ENCODE data around the gene NOB1. TPM values are rescaled to one million over a fixed set of nuclear protein-coding genes. Genes with fewer than 3 reads are reported as not detected.

The NOB1 gene
- total and polyA plus RNA-seq, 9 of the 15 experiments (the other 6 are each of a cell fraction or from before 2014, with no cell fraction given): 42.4 to 148 (median 116) TPM

DNA sequence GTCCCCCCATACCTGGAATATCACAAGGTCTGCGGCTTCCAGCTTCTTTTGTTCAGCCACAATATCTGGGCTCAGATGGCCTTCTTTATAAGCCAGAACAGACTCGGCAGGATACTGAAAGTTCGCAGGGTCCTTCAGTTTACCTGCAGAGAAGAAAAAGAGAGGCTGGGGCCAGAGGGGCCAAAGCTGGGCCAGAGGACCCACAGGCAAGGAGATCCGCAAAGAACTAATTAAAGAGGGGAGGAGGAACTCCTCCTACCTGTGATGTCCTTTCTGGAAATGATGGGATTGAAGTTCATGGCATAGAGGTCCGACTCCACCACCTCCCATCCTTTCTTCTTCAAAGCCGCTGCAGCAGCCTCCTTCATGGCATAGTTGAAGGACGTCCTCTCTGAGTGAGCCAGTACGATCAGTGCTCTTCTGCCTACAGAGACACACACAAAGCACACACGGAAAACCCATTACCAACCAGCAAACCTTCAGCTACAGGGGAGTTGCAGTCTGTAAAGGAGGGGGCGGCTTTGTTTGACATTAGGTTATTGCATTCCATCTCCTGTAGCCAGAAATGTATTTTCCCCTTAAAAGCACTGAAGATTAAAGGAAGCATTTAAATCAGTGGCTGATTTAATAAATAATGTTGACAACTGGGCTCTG lies 36.5 kb downstream of the NOB1 start:
- peaks cover 43% of the 10 kb centered on the region; the same call in 1 of the 3 replicates for H3K36me3 ChIP-seq (ENCODE audit: control insufficient read depth, insufficient read depth, low read length)
- DNase-seq (ENCODE audit: extremely low read depth in 1 of 4, low spot score in 3 of 4) (no peak), FAIRE-seq (no peak), ATAC-seq (no peak)
- H3K9ac ChIP-seq (ENCODE audit: insufficient read depth in 1 of 2, low read depth in 2 of 2, low read length in 2 of 2): no peak overlapping the region
- WGBS (ENCODE audit: insufficient coverage, low coverage, missing lambda C conversion rate): 76% methylated on average over 10 of the region's 10 CpGs
- no TSS peak for BruUV-seq (replicated peaks)
- CTCF ChIA-PET (ENCODE audit: low intra/inter-chr PET ratio): no interaction called here
- H3K27ac ChIP-seq (ENCODE audit: extremely low read depth, low read depth, low read length): no peak overlapping the region
- POLR2A ChIA-PET: interaction anchor here (1.5 kb wide), 1 partner anchor 8 kb away, joined by 11 read pairs; the partner anchor contains the start of gene NQO1
- no peak overlapping the region for H3K4me3 ChIP-seq
- no peaks in the 10 kb centered on the region for H3K9me1 ChIP-seq (ENCODE audit: control insufficient read depth, insufficient read depth, low read length)
- H4K20me1 ChIP-seq (replicated peaks; ENCODE audit: control insufficient read depth, insufficient read depth, low read length): no peaks in the 10 kb centered on the region
- H3K27me3 ChIP-seq (ENCODE audit: control insufficient read depth in 2 of 2, insufficient read depth in 2 of 2, low read length in 2 of 2): no peaks in the 10 kb centered on the region; a peak in 1 of 5 replicates
- H3K4me1 ChIP-seq (replicated peaks in 1 of 2; ENCODE audit: control insufficient read depth in 2 of 2, insufficient read depth in 2 of 2, low read length in 2 of 2): peaks cover 6 to 16% of the 10 kb centered on the region in 2 experiments; a peak in 2 of 5 replicates
- H3K4me2 ChIP-seq (ENCODE audit: insufficient read depth, low read length): no peak overlapping the region
- intact Hi-C loops (cut with micrococcal nuclease): no loop called here
- H3K9me3 ChIP-seq (replicated peaks; ENCODE audit: control insufficient read depth, insufficient read depth, low read depth, low read length): no peaks in the 10 kb centered on the region
- H2AFZ ChIP-seq (ENCODE audit: low read depth, low read length): no peak overlapping the region
- H3K79me2 ChIP-seq (ENCODE audit: control insufficient read depth, insufficient read depth, low read length): peaks cover 12% of the 10 kb centered on the region
- in situ Hi-C loops (cut with MboI): no loop called here
- TF ChIP-seq, protein P1, sequence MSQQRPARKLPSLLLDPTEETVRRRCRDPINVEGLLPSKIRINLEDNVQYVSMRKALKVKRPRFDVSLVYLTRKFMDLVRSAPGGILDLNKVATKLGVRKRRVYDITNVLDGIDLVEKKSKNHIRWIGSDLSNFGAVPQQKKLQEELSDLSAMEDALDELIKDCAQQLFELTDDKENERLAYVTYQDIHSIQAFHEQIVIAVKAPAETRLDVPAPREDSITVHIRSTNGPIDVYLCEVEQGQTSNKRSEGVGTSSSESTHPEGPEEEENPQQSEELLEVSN (IDR thresholded peaks at IDR 0.05; ENCODE audit: borderline replicate concordance in 1 of 2, extremely low read depth in 1 of 2, insufficient read depth in 1 of 2, insufficient read length in 1 of 2, low read depth in 1 of 2, low read length in 1 of 2, poor library complexity in 1 of 2, severe bottlenecking in 1 of 2): no peak
- TF ChIP-seq SIRT6 (IDR thresholded peaks at IDR 0.05; ENCODE audit: low read depth, low read length): no peak
- TF ChIP-seq, protein P2, sequence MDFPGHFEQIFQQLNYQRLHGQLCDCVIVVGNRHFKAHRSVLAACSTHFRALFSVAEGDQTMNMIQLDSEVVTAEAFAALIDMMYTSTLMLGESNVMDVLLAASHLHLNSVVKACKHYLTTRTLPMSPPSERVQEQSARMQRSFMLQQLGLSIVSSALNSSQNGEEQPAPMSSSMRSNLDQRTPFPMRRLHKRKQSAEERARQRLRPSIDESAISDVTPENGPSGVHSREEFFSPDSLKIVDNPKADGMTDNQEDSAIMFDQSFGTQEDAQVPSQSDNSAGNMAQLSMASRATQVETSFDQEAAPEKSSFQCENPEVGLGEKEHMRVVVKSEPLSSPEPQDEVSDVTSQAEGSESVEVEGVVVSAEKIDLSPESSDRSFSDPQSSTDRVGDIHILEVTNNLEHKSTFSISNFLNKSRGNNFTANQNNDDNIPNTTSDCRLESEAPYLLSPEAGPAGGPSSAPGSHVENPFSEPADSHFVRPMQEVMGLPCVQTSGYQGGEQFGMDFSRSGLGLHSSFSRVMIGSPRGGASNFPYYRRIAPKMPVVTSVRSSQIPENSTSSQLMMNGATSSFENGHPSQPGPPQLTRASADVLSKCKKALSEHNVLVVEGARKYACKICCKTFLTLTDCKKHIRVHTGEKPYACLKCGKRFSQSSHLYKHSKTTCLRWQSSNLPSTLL (IDR thresholded peaks at IDR 0.05): no peak
- TF ChIP-seq, protein P3, sequence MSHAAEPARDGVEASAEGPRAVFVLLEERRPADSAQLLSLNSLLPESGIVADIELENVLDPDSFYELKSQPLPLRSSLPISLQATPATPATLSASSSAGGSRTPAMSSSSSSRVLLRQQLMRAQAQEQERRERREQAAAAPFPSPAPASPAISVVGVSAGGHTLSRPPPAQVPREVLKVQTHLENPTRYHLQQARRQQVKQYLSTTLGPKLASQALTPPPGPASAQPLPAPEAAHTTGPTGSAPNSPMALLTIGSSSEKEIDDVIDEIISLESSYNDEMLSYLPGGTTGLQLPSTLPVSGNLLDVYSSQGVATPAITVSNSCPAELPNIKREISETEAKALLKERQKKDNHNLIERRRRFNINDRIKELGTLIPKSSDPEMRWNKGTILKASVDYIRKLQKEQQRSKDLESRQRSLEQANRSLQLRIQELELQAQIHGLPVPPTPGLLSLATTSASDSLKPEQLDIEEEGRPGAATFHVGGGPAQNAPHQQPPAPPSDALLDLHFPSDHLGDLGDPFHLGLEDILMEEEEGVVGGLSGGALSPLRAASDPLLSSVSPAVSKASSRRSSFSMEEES (CRISPR knock-in tag; IDR thresholded peaks at IDR 0.05): no peak
- TF ChIP-seq, protein P4, sequence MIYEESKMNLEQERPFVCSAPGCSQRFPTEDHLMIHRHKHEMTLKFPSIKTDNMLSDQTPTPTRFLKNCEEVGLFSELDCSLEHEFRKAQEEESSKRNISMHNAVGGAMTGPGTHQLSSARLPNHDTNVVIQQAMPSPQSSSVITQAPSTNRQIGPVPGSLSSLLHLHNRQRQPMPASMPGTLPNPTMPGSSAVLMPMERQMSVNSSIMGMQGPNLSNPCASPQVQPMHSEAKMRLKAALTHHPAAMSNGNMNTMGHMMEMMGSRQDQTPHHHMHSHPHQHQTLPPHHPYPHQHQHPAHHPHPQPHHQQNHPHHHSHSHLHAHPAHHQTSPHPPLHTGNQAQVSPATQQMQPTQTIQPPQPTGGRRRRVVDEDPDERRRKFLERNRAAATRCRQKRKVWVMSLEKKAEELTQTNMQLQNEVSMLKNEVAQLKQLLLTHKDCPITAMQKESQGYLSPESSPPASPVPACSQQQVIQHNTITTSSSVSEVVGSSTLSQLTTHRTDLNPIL (CRISPR knock-in tag; IDR thresholded peaks at IDR 0.05): no peak
- no peak for TF ChIP-seq KDM5B (IDR thresholded peaks at IDR 0.05; ENCODE audit: insufficient replicate concordance, low read depth, low read length)
- TF ChIP-seq CCNT2 (IDR thresholded peaks at IDR 0.05; ENCODE audit: borderline replicate concordance, extremely low read depth, insufficient read length, low read depth, low read length): no peak
- TF ChIP-seq, protein P5, sequence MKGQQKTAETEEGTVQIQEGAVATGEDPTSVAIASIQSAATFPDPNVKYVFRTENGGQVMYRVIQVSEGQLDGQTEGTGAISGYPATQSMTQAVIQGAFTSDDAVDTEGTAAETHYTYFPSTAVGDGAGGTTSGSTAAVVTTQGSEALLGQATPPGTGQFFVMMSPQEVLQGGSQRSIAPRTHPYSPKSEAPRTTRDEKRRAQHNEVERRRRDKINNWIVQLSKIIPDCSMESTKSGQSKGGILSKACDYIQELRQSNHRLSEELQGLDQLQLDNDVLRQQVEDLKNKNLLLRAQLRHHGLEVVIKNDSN (CRISPR knock-in tag; IDR thresholded peaks at IDR 0.05): no peak
- TF ChIP-seq HDGF (IDR thresholded peaks at IDR 0.05): no peak
- TF ChIP-seq BHLHE40 (IDR thresholded peaks at IDR 0.05; ENCODE audit: low read length): no peak

Data from K562 (cell line).